SK-N-MC (cell line): ENCODE results near the gene ARMC6.

Experiments
- EZH2 ChIP-seq: fragments of 200-600 bp; sonication (generic); IDR thresholded peaks from one replicate; pipeline ENCODE4 v1.6.1; 2017; ENCODE audit warnings: antibody characterized with exemption
- FOXP2 ChIP-seq: optimal IDR thresholded peaks from 2 replicates; pipeline ENCODE3; 2011; ENCODE audit warnings: mild to moderate bottlenecking, moderate library complexity; ENCODE audit not compliant: insufficient read depth; ENCODE audit errors: extremely low read length, control extremely low read depth
- POLR2AphosphoS5 ChIP-seq: IDR thresholded peaks from 2 replicates; pipeline ENCODE4 v1.6.1; 2012; ENCODE audit warnings: mild to moderate bottlenecking, low read depth, low read length, borderline replicate concordance

DNA sequence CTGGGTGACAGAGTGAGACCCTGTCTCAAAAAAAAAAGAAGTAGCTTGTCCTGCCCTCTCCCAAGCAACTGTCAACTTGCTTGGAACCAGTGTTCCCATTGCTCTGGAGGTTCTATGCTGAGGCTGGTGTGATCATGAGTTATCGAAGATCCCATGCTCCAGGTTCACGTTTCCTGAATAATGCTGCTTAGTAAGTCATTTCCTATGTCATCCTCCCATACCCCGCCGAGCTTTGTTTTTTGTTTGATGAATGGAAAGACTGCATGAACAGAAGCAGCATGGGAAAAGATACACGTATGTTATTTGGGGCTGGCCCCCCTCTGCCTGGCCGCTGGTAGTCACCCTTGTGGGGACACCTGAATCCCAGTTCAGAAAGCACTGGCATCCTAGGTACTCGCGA lies 41.7 kb downstream of the ARMC6 start:
- TF ChIP-seq POLR2AphosphoS5 (no peak), EZH2 (no peak), FOXP2 (no peak)
